NCI-H446 (cell line): ENCODE measurements around the gene YY1.
"Not testable (repeated sequence)": the region's sequence is repeated elsewhere in the genome, so short reads cannot be mapped to it uniquely, and the experiment has no call there.

Source experiments
- DNase-seq, 2 experiments: peaks; one replicate each; lab custom pipeline; 2025; lab: John Stamatoyannopoulos, UW

YY1 gene

DNA sequence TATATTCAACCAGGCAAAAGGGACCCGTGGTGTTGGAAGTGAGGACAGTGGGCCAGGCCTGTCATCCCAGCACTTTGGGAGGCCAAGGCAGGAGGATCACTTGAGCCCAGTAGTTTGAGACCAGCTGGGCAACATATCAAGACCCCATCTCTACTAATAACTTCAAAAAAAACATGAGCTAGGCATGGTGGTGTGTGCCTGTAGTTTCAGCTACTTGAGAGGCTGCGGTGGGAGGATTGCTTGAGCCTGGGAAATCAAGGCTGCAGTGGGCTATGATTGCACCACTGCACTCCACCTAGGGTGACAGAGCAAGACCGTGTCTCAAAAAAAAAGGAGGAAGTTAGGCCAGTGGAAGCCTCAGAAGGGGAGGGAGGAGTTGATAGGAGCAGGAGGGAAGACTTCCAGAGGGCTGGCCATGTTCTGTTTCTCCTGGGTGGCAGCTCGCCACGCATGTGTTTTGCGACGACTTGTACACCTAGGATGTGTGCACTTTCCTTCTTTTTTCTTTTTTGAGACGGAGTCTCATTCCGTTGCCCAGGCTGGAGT, 57.2 kb downstream of the YY1 start:
- DNase-seq = no peak

GRCh38 chr14:100296729-100297128, 57.8 kb downstream of the YY1 start:
- DNase-seq = not testable (repeated sequence)

GRCh38 chr14:100297320-100298300, 58.7 kb downstream of the YY1 start:
- peak; percentile 27 to 44 for DNase-seq

DNA sequence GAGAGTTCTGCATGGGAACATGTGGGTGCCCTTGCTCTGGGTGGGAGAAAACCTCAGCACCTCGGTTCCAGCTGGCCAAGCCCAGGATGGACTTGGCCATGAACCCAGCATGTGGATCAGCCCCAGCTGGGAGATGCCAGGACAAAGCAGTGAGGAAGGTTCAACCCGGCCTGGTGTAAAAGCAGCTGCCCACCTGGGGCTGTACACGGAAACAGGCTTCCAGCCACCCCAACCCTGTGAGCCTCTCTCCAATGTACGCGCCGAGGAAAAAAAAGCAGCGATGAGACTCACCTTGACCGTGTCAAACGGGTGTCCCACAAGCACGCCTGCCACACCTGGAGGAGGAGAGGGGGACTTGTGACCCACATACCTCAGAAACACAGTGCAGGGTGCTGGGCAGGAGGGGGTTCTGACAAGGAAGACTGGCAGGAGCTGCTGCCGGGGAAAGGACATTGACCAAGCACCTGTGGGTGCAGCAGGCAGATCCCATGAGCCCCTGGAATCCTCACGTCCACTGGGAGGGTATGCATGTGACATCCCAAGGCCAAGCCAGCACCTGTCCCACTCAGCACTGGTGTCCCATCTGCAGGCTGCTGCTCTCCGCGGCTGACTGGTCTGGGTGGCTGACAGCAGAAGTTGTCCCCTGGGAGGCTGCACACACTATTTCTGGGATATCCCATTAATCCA, 59.8 kb downstream of the YY1 start:
- DNase-seq = no peak

GRCh38 chr14:100299238-100299560, 60.3 kb downstream of the YY1 start:
- no peak for DNase-seq

GRCh38 chr14:100302616-100303015, 63.7 kb downstream of the YY1 start:
- DNase-seq = no peak

DNA sequence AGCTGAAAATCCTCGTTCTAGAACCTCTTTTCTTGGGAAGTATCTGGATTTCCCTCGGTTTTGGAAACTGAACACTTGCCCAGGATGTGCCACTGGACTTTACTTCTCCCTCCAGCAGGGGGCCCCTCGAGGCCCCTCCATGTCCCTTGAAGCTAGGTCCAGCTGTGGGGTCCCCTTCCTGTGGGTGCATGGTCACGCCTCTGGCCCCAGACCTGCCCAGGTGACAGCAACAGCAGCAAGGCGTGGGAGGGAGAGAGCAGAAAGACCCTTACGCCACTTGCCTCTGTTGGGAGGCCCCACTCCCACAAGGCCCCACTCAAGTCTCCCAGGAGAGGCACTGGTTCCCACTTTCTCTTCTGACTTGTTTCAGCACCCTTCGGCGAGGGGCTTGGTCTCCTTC, 64.2 kb downstream of the YY1 start:
- no peak for DNase-seq

DNA sequence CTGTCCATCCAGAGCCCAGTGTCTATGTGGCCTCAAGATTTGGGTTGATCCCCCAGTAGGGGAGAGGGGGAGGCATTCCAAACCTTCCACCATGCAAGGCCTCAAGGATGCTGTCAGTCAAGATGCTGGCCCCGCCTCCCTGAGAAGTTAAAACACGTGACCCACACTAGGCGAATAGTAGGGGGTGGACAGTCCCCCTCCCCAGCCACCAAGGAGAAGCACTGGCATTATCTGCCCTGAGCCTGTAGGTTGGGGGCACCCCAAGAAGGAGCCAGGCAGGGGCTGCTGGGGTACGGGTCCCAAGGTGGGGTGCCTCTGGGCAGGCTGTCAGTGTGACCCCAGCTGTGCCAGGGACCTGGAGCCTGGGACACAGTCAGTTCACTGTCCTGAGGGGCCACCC, 65.0 kb downstream of the YY1 start:
- DNase-seq = no peak

DNA sequence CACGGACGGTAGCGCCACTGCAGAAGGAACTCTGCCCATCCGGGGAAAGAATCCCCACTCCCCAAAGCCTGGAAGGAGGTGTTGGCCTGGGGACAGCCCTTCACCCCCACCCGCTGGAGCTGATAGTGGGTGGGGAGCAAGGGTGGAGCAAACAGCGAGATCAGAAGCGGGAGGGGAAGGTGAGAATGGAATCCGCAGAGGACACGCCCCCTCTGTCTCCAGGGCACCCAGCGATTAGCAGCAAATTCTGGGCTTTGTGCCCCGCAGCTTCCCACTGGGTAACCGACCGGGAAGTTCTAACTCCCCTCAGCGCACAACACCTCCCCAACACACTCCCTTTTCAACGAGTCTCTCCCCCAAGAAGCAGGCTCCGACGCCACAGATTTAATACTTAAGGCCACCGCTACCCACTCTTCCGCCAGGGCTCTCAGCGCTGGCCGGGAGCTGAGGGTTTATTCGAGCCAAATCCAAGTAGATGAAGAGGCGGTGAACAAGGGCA, 65.9 kb downstream of the YY1 start:
- DNase-seq = peak in 1 of 2 experiments; percentile 48

DNA sequence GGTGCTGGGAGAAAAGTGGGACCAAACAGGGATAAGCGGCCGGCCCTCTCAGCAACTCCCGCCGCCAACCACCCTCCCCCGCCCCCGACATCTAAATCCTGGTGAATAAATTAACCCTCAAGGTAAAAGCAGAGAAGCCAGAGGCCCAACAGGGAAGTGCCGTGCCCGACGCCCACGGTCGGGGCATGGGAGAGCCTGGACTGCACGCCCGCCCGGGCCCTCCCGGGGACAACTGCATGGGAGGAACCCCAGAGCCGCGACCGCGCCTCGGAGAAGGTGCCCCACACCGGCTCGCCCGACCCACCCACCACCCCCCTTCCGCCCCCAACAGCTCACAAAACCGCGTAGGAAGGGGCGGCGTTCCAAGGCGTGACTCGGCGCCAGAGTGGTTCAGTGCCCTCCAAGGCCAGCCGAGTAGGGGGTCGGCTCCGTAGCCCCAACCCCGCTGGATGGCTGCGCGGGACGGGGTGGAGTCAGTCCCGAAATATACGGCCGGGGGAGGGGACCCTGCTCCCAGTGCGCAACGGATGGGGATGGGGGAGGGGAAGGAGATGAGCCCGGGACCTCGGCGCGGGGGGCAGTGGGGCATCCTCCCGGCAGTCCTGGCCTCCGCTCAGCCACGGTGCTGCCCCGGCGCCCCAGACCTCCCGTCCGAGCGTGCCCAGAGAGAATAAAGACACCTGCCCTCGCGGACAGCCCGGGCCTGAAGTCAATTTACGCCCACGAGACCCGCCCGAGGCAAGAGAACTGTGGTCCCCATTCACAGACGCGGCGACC, 66.6 kb downstream of the YY1 start:
- DNase-seq = no peak

DNA sequence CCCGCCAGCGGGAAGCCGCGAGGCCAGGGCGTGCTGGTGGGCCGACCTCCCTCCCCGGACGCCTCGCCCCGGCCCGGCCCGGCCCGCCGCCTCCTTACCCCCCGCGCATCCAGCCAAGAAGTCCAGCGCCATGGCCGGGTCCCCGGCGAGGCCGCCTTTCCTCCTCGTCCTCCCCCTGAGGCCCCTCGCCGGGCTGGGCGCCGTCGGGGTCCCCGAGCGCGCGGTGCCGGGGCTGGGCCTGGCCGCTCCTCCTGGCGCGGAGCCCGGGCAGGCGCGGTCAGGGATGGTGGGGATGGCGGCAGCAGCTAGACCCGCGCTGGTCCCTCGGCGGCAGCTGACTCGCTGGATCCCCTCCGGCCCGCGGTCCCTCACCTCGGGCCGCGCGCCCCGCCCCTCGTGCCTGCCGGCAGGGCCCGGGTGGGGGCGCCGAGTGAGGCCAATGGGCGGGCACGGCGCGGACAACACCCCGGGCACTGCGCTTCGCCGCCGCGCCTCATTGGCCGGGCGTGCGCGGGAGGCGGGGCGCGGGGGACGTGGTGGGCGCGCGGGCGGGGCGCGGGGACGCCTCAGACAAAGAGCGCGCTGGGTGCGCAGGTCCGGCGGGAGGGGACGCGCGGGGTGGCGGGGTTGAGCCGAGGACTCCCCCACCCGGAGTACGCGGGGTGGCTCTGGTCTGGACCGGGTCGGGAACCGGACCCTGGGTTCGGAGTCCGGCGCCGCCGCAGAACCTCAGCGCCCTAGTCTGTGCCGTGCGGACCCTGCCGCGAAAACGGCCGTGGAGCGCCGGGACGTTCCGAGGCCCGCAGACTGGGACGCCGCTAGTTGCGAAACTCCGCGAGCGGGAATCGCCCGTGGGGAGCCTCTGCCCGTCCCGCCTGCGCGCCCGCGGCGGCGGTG, 67.4 kb downstream of the YY1 start, which contains the start of gene SLC25A29:
Gene SLC25A29, minus strand, starts transcription at position 344 of the 897 bp plus-strand sequence. Its CDS starts 212 bp downstream, at position 132.
- DNase-seq = peak; percentile 80 to 95

DNA sequence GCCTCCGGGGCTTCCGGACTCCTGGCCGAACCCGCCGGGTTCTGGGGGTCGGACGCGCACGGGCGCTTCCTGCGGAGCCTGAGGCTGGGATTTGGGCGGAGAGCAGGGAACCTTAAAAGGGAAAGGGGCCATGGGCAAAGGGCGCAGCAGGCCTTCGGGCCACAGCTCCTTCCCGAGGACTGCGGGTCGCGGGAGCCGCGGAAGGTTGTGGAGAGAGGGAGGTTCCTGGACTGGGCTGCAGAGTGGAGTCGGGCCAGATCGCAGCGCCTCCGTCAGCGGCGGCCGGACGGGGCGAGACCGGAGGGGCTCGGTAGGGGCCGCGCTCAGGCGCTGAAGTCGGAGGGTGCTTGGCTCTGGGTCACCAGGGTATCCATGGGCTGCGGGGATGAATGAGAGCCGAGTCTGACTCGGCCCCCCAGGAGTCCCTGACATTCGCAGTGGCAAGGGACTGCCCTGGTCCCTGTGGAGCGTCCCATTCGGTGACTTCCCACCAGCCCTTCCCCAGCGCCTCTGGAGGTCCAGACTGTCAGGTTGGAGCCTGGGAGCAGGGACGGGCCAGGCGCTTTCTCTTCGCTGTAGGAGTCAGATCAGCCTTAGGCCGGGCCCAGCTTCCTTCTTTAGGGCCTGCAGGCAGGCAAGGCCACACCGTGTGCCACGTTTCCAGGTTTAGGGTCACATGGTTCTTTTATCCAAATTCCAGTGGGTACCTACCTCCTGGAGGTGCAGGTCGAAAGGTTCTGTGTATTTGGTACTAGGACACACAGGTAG, 68.2 kb downstream of the YY1 start:
- DNase-seq = no peak

DNA sequence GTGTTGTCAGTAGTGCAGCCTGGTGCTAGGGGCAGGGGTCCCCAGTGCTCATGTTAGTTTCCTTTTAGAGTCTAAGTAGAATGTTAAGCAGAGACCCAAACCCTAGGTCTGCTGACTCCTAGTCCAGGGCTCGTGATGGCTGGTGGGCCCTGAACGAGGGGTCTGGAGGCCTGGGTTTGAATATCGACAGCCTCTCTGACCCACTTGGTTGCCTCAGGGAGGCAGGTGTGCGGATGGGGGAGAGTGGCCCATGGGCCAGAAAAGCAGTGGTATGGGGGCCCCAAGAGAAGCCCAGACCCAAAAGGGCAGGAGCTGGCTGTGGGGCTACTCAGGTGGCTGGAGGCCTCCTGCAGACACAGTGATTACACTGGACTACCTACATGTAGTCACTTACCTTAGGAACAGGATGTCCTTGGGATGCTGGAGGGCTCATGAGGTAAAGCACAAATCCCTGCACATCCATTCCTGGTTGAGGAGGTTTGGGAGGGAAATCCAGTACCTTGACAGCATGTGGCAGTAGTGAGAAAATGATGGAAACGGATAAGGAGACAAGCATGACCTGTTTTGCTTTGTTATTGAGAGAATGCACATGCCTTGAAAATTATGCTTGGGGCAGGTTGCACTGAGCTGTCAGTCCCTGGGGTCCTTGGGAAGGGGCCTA, 69.0 kb downstream of the YY1 start:
- no peak for DNase-seq

GRCh38 chr14:100308427-100308792, 69.5 kb downstream of the YY1 start:
- not testable (repeated sequence) for DNase-seq

DNA sequence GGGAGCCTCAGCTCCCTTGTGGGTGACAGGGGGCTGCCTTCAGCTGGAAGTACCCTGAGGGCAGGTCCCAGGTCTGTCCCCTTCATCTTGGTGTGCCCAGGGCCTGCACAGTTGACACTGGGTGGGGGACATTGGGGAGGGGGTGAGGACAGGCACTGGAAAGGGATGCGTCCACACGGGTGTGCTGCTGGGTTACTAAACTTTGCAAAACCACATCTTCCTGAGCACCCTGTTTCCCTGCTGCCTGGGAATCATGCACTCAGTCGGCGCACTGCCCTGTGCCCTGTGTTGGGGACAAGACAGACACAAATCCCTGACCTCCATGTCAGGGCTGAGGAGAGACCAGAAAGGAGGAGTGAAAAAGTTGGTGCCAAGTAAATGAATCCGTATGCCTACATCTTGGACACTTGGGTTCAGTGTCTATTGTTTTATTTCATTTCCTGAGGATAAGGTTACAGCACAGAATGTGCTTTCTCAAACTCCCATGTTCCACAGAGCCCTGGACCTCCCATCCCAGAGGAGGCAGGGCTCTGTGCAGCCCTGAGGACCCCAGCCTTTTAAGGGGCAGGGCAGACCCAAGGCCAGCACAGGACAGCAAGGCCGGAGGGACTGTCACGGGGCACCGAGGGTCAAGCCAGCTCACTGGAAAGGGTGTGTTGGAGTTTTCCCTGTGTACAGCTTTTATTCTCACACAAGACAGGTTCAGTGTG, 70.2 kb downstream of the YY1 start:
- DNase-seq = no peak

DNA sequence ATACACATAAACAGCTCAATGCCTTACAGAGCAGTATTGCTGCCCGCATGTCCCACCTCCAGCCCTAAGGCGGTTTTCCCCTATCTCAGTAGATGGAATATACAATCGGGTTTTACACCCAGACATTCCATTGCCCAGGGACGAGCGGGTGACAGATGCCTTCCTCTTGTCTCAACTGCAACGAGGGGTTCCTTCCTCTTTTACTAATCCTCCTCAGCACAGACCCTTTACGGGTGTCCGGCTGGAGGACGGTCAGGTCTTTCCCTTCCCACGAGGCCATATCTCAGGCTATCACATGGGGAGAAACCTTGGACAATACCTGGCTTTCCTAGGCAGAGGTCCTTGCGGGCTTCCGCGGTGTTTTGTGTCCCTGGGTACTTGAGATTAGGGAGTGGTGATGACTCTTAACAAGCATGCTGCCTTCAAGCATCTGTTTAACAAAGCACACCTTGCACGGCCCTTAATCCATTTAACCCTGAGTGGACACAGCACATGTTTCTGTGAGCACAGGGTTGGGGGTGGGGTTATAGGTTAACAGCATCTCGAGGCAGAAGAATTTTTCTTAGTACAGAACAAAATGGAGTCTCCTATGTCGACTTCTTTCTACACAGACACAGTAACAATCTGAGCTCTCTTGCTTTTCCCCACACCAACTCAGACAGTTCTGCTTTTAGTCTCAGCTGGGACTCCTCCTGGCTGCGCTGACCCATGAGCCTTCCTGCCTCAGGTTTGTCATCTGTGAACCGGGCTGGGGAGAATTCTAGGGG, 73.3 kb downstream of the YY1 start:
- not testable (repeated sequence) for DNase-seq

DNA sequence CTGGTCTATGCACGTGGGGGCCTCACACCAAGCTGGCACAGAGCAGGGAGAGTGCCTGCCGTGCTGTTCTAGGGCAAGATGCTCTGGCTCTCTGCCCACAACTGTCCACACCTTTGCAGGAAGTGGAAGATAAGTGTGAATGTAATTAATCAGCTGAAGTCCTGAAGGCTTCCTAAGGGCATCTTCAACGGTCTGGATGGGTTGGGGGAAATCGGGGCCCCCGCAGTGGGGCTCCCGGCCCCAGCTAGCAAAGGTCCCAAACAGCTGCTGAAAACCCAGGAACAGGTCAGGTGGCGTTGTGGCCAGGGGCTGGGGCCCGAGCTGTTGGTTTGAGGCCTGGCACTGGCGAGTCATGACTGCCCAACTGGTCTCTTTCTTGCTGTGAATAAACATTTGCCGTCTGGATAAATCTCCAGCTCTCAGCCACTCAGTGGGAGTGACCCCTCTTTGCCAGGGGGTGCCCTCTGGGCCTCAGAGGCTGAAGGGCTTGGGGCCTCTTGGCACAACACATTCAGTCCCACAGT, 74.0 kb downstream of the YY1 start:
- no peak for DNase-seq
